BE2C (cell line): ENCODE results near the gene PLCD1.
"Not testable (repeated sequence)": the region's sequence is repeated elsewhere in the genome, so short reads cannot be mapped to it uniquely, and the experiment has no call there.

Experiments used
- DNase-seq: peaks from one replicate; pipeline ENCODE4 v3.0.0-alpha.2; 2020
- H3K27me3 ChIP-seq: fragments of 250-450 bp; sonication (Bioruptor Pico); 2 replicates; pipeline ENCODE4 v1.5.1; 2020; ENCODE audit warnings: mild to moderate bottlenecking
- H3K36me3 ChIP-seq: fragments of 250-450 bp; sonication (Bioruptor Pico); 2 replicates; pipeline ENCODE4 v1.5.1; 2020; ENCODE audit warnings: mild to moderate bottlenecking
- H3K4me1 ChIP-seq: fragments of 250-450 bp; sonication (Bioruptor Pico); 2 replicates; pipeline ENCODE4 v1.5.1; 2020
- H3K4me3 ChIP-seq: 2 replicates; pipeline ENCODE4 v1.5.1; 2011; ENCODE audit warnings: low read depth, low read length
- H3K9me3 ChIP-seq: fragments of 250-450 bp; sonication (Bioruptor Pico); 2 replicates; pipeline ENCODE4 v1.5.1; 2020
- TF ChIP-seq, protein P1 (sequence below): IDR thresholded peaks from 2 replicates; pipeline ENCODE4 v1.5.1; 2012; ENCODE audit warnings: mild to moderate bottlenecking, low read depth, low read length

PLCD1 gene

DNA sequence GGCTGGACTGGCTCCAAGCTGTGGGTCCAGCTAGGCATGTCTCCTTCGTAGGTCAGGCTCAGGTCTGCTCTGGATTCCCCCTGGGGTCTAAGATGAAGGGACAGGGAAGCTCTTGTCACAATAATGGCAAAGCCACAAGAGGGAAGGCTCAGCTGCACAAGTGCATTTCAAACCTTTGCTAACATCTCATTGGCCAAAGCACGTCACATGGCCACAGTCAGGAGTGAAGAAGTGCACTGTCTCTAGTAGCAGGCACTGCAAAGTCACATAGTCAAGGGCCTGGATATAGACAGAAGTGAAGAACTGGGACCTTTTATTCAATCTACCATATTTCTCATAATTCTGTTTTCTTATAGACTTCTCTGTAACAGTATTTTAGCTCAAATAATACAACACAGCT, 29.7 kb upstream of the PLCD1 start:
- DNase-seq, result no peak
- H3K4me1 ChIP-seq, result no peaks in the 10 kb centered on the region
- TF ChIP-seq, protein P1, sequence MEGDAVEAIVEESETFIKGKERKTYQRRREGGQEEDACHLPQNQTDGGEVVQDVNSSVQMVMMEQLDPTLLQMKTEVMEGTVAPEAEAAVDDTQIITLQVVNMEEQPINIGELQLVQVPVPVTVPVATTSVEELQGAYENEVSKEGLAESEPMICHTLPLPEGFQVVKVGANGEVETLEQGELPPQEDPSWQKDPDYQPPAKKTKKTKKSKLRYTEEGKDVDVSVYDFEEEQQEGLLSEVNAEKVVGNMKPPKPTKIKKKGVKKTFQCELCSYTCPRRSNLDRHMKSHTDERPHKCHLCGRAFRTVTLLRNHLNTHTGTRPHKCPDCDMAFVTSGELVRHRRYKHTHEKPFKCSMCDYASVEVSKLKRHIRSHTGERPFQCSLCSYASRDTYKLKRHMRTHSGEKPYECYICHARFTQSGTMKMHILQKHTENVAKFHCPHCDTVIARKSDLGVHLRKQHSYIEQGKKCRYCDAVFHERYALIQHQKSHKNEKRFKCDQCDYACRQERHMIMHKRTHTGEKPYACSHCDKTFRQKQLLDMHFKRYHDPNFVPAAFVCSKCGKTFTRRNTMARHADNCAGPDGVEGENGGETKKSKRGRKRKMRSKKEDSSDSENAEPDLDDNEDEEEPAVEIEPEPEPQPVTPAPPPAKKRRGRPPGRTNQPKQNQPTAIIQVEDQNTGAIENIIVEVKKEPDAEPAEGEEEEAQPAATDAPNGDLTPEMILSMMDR, result no peak
- no peaks in the 10 kb centered on the region for H3K9me3 ChIP-seq
- H3K4me3 ChIP-seq, result no peak overlapping the region
- H3K27me3 ChIP-seq, result no peaks in the 10 kb centered on the region
- H3K36me3 ChIP-seq, result no peaks in the 10 kb centered on the region

DNA sequence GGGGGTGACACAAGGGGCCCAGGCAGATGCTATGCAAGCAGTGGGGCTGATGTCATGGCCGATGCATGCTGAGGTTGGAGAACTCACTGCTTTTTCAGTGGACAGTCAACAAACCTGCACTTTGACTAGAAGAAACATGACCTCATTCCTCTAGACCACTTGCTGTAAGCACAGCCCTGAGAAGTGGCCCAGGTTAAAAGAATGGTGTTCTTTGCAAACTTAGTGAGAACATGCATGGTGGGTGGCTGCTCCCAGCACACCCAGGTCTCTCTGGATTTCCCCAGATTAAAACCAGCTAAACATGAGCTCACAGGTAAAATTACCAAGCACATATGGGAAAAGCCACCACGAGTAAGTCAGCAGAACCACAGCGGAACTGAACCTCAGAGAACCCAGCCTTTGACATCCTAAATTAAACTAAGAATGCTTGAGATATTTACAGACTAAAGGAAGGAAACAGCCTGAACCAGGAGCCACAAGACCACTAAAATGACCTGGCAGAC, 25.1 kb upstream of the PLCD1 start:
- DNase-seq, result no peak
- no peaks in the 10 kb centered on the region for H3K36me3 ChIP-seq
- TF ChIP-seq, protein P1, result no peak

DNA sequence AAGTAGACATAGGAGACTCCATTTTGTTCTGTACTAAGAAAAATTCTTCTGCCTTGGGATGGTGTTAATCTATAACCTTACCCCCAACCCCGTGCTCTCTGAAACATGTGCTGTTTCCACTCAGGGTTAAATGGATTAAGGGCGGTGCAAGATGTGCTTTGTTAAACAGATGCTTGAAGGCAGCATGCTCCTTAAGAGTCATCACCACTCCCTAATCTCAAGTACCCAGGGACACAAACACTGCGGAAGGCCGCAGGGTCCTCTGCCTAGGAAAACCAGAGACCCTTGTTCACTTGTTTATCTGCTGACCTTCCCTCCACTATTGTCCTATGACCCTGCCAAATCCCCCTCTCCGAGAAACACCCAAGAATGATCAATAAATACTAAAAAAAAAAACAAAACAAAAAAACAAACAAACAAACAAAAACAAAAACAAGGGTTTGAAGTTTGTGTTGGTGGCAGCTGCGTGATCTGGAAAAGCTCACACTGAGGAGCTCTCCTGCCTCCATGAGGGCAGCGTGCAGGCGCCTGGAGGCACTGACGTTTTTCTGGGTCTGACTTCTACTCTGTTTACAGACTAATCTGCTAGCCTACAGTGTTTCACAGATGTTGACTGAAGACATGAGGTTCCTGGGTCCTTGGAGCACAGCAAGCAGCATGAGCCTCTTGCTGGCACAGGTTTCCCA, 24.5 kb upstream of the PLCD1 start:
- H3K36me3 ChIP-seq, H3K27me3 ChIP-seq, DNase-seq, H3K9me3 ChIP-seq, H3K4me1 ChIP-seq, H3K4me3 ChIP-seq: not testable (repeated sequence)

More for the DNA sequence above, 25.1 kb upstream of the PLCD1 start:
- Histone ChIP-seq H3K27me3 (no peaks in the 10 kb centered on the region), H3K9me3 (no peaks in the 10 kb centered on the region), H3K4me1 (no peaks in the 10 kb centered on the region), H3K4me3 (no peak overlapping the region)

DNA sequence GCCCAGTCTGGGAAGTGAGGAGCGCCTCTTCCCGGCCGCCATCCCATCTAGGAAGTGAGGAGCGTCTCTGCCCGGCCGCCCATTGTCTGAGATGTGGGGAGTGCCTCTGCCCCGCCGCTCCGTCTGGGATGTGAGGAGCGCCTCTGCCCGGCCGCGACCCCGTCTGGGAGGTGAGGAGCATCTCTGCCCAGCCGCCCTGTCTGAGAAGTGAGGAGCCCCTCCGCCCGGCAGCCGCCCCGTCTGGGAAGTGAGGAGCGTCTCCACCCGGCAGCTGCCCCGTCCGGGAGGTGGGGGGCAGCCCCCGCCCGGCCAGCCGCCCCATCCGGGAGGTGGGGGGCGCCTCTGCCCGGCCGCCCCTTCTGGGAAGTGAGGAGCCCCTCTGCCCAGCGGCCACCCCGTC, 23.8 kb upstream of the PLCD1 start:
- H3K27me3 ChIP-seq, H3K36me3 ChIP-seq, H3K4me1 ChIP-seq, H3K4me3 ChIP-seq, DNase-seq, H3K9me3 ChIP-seq: not testable (repeated sequence)

DNA sequence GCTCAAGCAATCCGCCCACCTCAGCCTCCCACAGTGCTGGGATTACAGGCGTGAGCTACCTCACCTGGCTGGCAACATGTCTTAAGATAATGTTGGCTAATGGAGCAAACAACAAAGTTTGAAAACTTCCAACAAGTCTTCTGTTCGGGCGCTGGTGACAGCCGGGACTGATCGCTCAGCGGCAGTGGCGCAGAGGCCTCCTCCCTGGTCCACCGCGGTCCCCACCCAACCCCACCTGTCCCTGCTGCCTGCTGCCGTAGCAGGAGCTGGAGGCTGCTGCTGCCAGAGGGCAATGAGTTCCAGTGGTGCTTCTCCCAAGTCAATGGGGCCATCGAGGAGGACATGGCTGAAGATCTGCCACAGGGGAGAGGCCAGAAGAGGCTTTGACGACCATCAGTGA, 21.7 kb upstream of the PLCD1 start:
- TF ChIP-seq, protein P1, result no peak
- no peaks in the 10 kb centered on the region for H3K27me3 ChIP-seq

DNA sequence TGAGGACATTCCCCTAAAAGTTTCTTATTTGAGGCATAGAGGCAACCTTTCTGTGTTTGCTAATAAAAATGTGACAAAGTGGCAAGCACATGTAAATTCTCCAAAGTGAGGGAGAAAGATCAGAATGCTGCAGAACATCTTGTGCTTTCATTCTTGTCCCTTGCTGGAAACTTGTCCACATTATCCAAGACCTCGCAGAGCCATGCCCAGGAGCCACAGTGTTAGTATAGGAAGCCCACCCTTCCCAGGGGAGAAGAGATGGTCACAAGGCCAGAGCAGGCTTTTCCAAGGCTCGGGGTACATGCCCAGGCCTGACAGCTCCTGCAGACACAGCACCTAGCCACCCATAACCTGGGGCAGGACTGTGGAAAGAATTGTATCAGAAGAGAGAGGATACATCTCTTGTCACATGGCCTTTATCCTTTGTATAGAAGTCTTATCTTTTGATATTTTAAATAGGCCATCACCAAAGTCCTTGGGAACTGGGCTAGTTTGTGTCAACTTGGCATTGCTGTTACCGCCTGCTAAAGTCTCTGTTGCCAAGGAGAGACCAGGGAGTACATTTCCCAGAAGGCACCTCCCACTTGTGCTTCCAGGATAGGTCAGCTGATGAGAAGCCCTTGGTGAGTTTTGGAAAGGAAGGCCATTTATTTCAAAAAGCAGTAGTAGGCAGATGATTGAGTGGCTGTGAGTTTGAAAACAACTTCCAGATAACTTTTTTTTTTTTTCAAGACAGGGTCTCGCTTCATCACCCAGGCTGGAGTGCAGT, 20.1 kb upstream of the PLCD1 start:
- H3K4me3 ChIP-seq, result no peak overlapping the region
- H3K27me3 ChIP-seq, result no peaks in the 10 kb centered on the region
- TF ChIP-seq, protein P1, result no peak
- no peaks in the 10 kb centered on the region for H3K36me3 ChIP-seq
- DNase-seq, result no peak
- H3K4me1 ChIP-seq, result no peaks in the 10 kb centered on the region
- no peaks in the 10 kb centered on the region for H3K9me3 ChIP-seq

More for the DNA sequence above, 21.7 kb upstream of the PLCD1 start:
- no peaks in the 10 kb centered on the region for H3K36me3 ChIP-seq
- no peaks in the 10 kb centered on the region for H3K9me3 ChIP-seq
- no peak for DNase-seq
- H3K4me3 ChIP-seq, result no peak overlapping the region
- H3K4me1 ChIP-seq, result no peaks in the 10 kb centered on the region

DNA sequence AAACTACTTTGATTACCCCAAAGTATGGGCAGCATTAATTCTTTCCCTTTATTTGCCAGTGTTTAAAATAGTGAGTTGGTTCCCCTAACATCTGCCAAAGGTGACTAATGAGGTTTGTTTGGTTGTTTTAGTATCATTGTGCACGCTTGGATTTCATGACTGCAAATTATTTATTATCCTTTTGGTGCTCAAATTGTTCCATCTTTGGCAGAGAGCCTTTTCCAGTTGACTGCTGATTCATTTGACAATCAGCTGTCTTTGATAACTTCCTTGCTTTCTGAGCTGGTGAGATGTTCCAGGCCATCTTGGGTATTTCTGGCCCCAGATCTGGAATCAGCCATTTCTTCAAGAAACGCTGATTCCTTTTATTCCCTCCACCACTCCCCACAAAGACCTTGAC, 18.5 kb upstream of the PLCD1 start:
- no peaks in the 10 kb centered on the region for H3K27me3 ChIP-seq
- H3K36me3 ChIP-seq, result no peaks in the 10 kb centered on the region
- no peak for DNase-seq
- H3K4me3 ChIP-seq, result no peak overlapping the region
- H3K4me1 ChIP-seq, result no peaks in the 10 kb centered on the region
- H3K9me3 ChIP-seq, result no peaks in the 10 kb centered on the region
- TF ChIP-seq, protein P1, result no peak
